Measurements from ENCODE around the gene PRR12. TPM values are rescaled to one million over a fixed set of nuclear protein-coding genes. Genes with fewer than 3 reads are reported as not detected.

PRR12 gene
- total and polyA plus RNA-seq, 9 of the 15 experiments (the other 6 are each of a cell fraction or from before 2014, with no cell fraction given), result 0.01 to 21.1 (median 0.98) TPM

GRCh38 chr19:49663224-49663623 is 72.2 kb downstream of the PRR12 start:
- no TSS peak for BruUV-seq (replicated peaks)
- Histone ChIP-seq H3K9me3 (replicated peaks; ENCODE audit: control insufficient read depth, insufficient read depth, low read depth, low read length) (0 out of 2 replicates have a peak, but pooled peaks cover 2% of the 10 kb centered on the region), H3K4me1 (replicated peaks in 1 of 2; ENCODE audit: control insufficient read depth in 2 of 2, insufficient read depth in 2 of 2, low read length in 2 of 2) (peaks cover 7 to 28% of the 10 kb centered on the region in 2 experiments; a peak in 4 of 5 replicates), H3K9me1 (ENCODE audit: control insufficient read depth, insufficient read depth, low read length) (peaks cover 2% of the 10 kb centered on the region), H3K4me3 (no peak overlapping the region), H2AFZ (ENCODE audit: low read depth, low read length) (no peak overlapping the region), H3K27me3 (ENCODE audit: control insufficient read depth in 2 of 2, insufficient read depth in 2 of 2, low read length in 2 of 2) (no peaks in the 10 kb centered on the region), H3K79me2 (ENCODE audit: control insufficient read depth, insufficient read depth, low read length) (peaks cover 48% of the 10 kb centered on the region), H3K4me2 (ENCODE audit: insufficient read depth, low read length) (no peak overlapping the region), H4K20me1 (replicated peaks; ENCODE audit: control insufficient read depth, insufficient read depth, low read length) (peaks cover 16% of the 10 kb centered on the region; the same call in 1 of the 2 replicates), H3K27ac (ENCODE audit: extremely low read depth, low read depth, low read length) (no peak overlapping the region; the same call in 2 of the 3 replicates), H3K9ac (ENCODE audit: insufficient read depth in 1 of 2, low read depth in 2 of 2, low read length in 2 of 2) (peak overlapping the region in 1 of 2 experiments; percentile 75; a peak in 2 of 4 replicates), H3K36me3 (ENCODE audit: control insufficient read depth, insufficient read depth, low read length) (peaks cover 60% of the 10 kb centered on the region; the same call in 2 of the 3 replicates)
- CTCF ChIA-PET (ENCODE audit: low intra/inter-chr PET ratio), result no interaction called here
- DNase-seq (ENCODE audit: extremely low read depth in 1 of 4, low spot score in 3 of 4) (no peak), FAIRE-seq (no peak), ATAC-seq (no peak)
- POLR2A ChIA-PET, result interaction anchor here (5.2 to 6.1 kb wide), 2 partner anchors 7 to 13 kb away, joined by 28 to 35 read pairs; partner anchors contain the start of gene PRMT1
- TF ChIP-seq NRF1 (conservative IDR thresholded peaks at IDR 0.05 in 1 of 2, IDR thresholded peaks at IDR 0.05 in 1 of 2) (no peak), POLR2G (IDR thresholded peaks at IDR 0.05; ENCODE audit: low read depth, low read length) (0 out of 2 replicates have a peak, but pooled peaks have one; percentile 35)
- in situ Hi-C loops (cut with MboI), result no loop called here
- intact Hi-C loops (cut with micrococcal nuclease), result no loop called here
- 90% methylated on average over 11 of the region's 12 CpGs for WGBS (ENCODE audit: insufficient coverage, low coverage, missing lambda C conversion rate)

All from K562 (cell line).